GM12892 (cell line): ENCODE measurements around the gene ZC3H12C.

Experiments used
- DNase-seq: peaks from one replicate; pipeline ENCODE4 v3.0.0; 2011; ENCODE audit not compliant: insufficient read length
- FAIRE-seq: peaks from 2 replicates; lab custom pipeline; 2011; peaks lifted over from hg19 to GRCh38; lab: Jason Lieb, UNC
- POLR2A ChIP-seq: IDR thresholded peaks from 2 replicates; pipeline ENCODE4 v1.6.1; 2011; ENCODE audit warnings: low read depth, low read length, control low read depth
- POLR2AphosphoS5 ChIP-seq: IDR thresholded peaks from 2 replicates; pipeline ENCODE4 v1.6.1; 2011; ENCODE audit warnings: low read depth, low read length, control low read depth
- TAF1 ChIP-seq: IDR thresholded peaks from 2 replicates; pipeline ENCODE4 v1.6.1; 2011; ENCODE audit warnings: low read depth, mild to moderate bottlenecking, control low read depth, low read length, borderline replicate concordance

The ZC3H12C gene

DNA sequence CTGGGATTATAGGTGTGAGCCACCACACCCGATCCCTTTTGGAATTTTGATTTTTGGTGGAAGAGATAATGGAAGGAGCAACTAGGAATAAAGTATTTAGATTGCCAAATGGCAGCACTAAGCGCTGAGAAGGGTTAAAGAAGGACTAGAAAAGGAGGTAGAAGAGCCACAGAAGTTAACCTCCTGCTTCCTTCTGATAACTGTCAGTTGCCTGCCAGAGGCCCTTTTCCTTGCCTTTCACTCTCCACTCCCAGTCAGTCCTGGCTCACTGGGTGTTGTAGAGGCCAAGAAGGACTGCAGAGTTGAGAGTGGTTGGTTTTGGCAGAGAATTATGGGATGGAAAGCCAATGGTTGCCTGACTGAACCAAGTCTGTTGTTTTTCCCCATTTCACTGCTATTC is 19.3 kb downstream of the ZC3H12C start:
- no peak for TF ChIP-seq POLR2AphosphoS5
- no peak for TF ChIP-seq POLR2A
- no peak for TF ChIP-seq TAF1
- no peak for FAIRE-seq
- DNase-seq: no peak

DNA sequence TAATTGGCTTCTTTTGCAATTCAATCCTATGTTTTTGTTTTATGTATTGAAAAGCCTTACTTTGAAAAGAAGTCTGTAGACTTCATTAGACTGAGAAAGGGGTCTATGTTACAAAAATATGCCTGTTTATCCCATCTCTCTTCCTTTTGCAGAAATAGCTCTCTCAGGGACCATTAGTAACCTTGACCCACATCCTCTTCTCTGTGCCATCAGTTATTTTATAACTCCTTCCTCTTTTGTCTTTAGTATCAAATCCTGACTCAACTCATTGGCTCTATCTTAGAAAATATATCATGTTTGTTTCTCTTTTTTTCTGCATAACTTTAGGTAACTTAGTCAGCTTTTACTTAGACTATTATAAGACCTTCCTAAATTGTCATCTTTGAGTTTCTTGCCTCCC is 20.3 kb downstream of the ZC3H12C start:
- FAIRE-seq (peak; percentile 88), DNase-seq (no peak)
- TF ChIP-seq TAF1 (no peak), POLR2A (no peak), POLR2AphosphoS5 (no peak)

DNA sequence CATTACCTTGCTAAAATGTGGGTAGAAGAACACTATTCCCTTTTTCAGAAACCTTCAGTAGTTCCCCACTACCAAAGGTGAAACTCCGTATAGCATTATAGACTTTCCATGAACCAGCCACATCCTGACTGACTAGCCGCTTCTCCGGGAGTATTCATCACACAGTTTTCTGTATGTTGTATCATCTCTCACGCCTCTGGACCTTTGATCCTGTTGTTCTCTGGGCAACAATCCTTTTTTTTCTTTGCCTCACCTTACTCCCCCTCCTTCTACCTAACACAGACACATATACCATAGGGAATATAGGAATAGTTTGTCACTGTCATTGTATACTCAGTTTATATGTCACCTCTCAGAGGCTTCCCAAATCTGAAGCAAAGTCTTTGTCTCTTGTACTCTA is 20.8 kb downstream of the ZC3H12C start:
- TF ChIP-seq TAF1 (no peak), POLR2A (no peak), POLR2AphosphoS5 (no peak)
- FAIRE-seq: peak; percentile 80

DNA sequence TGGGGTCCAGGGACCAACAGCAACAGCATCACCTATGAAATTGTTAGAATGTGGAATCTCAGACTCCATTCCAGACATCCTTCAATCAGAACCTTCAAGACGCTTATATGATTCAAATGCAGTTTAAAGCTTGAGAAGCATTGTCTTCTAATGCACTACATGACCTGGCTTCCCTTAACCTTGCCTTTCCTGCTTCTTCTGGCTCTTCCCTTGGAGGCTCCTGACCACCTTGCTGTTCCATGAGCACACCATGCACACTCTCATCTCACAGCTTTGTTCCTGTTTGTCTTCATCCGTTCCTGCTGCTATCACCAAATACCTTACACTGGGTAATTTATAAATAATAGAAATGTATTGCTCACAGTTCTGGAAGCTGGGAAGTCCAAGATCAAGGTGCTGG is 26.1 kb downstream of the ZC3H12C start:
- FAIRE-seq (no peak), DNase-seq (no peak)

More for the DNA sequence above, 20.8 kb downstream of the ZC3H12C start:
- DNase-seq: no peak

DNA sequence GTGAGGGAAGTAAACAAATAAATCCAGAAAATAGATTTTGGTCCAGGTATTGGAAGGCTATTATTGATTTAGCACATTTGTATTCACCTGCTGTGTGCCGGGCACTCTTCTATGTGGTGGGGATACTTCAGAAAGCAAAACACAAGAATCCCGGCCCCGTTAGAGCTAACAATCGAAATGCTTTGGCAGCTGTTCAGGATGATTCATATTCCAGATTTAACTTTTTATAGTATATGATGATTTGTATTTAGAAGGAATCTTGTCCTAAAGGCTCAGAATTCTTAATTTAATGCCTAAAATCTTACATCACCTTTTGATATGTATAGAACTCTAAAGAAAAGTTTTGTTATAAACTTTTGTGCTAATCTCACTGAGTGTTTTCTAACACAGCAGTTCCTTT is 28.0 kb downstream of the ZC3H12C start:
- DNase-seq: no peak
- TF ChIP-seq POLR2A (no peak), TAF1 (no peak), POLR2AphosphoS5 (no peak)
- peak; percentile 38 for FAIRE-seq

More for the DNA sequence above, 26.1 kb downstream of the ZC3H12C start:
- TF ChIP-seq TAF1 (no peak), POLR2A (peak; percentile 40), POLR2AphosphoS5 (peak; percentile 60; the same call in 1 of the 2 replicates)

DNA sequence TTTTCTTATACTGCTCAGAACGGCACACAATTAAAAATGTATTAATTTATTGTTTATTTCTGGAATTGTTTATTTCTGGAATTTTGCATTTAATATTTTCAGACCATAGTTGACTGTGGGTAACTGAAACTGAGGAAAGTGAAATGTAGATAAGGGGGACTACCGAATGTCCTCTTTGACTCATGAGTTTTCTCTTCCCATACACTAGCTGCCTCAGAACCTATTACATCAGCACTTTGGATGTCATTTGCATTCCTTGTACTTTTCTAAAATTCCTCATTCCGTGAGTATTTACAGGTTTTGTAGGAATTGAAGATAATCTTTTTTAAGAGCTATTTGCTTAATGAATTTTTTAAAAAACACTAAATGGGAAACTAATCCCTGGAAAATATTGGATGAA is 29.8 kb downstream of the ZC3H12C start:
- FAIRE-seq: peak; percentile 66

DNA sequence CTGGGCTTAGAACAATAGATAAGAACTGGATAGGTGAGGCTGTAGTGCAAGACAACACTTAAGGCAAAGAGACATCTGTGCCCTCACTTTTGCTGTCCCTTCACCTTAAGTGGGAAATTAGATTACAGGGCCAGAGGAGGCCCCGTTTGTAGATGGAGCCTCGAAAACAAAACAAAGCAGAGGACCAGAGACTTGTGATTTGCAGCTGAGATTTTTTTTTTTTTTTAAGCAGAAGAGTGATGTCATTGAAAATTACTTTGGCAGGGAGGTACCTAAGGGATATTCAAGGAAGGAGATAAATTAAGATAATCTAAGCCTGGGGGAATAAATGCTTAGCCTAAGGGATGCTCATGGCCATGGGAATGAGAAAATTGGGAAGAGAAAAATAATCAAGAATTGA is 31.4 kb downstream of the ZC3H12C start:
- FAIRE-seq (peak; percentile 64), DNase-seq (no peak)
- TF ChIP-seq POLR2A (no peak), TAF1 (no peak), POLR2AphosphoS5 (no peak)

More for the DNA sequence above, 29.8 kb downstream of the ZC3H12C start:
- no peak for TF ChIP-seq POLR2A
- TF ChIP-seq TAF1: no peak
- no peak for TF ChIP-seq POLR2AphosphoS5
- DNase-seq: no peak

DNA sequence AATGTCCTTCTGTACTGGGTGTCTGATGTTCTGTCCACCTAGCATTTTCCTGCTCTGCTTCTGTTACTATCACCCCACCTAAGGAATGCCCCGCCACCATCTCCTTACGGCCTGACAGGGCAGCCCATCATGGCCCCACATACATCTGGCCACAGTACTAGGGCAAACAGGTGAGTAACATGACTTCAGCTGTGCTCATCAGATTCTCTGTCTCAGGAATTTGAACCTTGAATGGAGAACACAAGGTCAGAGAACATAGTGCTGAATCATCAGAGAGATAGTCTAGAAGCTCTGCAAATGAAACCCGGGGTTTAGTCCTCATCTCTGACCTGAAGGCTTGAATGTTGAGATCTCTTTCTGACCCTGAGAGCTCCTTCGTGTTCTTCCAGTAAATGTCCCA is 32.4 kb downstream of the ZC3H12C start:
- TF ChIP-seq POLR2A (no peak), POLR2AphosphoS5 (no peak), TAF1 (no peak)
- FAIRE-seq (peak; percentile 70), DNase-seq (no peak)

DNA sequence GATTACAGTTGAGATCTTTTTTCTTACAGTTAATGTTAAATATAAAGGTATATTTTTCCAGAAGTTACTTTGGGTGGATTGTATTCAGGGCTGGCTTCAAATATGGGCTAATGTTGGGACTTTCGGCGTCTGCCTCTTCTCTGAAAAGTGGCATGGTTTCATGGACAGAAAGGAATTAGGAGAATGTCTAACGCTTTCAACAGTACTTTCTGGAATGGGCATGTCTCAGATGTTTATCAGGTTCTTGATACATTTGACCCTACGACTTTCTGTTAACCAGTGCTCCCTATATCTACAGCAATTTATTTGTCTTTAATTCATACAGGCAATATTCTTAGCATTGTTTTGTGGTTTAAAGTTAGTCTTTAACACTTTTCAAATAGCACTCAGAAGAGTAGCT is 33.7 kb downstream of the ZC3H12C start:
- DNase-seq (no peak), FAIRE-seq (no peak)
- no peak for TF ChIP-seq TAF1
- TF ChIP-seq POLR2A: no peak
- no peak for TF ChIP-seq POLR2AphosphoS5

DNA sequence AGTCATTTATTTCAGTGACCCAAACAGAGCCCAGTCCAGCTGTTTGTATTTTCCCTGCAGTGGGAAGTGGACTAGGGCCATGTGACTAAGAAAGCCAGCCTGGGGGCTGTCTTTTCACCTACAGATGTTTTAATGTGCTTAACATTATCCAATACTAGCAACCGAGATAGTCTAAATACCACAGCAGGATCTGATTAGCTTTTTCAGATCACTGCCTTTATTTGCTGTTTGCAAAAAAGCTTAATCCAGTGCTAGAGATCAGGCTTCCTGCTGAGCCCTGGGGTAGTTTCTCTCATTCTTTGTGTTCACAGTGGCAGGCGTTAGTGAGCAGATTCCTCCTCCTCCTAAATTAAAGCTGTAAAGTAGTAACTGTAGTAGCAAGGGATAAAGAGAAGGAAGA is 35.0 kb downstream of the ZC3H12C start:
- DNase-seq (no peak), FAIRE-seq (peak; percentile 46)
- no peak for TF ChIP-seq TAF1
- no peak for TF ChIP-seq POLR2AphosphoS5
- TF ChIP-seq POLR2A: no peak

DNA sequence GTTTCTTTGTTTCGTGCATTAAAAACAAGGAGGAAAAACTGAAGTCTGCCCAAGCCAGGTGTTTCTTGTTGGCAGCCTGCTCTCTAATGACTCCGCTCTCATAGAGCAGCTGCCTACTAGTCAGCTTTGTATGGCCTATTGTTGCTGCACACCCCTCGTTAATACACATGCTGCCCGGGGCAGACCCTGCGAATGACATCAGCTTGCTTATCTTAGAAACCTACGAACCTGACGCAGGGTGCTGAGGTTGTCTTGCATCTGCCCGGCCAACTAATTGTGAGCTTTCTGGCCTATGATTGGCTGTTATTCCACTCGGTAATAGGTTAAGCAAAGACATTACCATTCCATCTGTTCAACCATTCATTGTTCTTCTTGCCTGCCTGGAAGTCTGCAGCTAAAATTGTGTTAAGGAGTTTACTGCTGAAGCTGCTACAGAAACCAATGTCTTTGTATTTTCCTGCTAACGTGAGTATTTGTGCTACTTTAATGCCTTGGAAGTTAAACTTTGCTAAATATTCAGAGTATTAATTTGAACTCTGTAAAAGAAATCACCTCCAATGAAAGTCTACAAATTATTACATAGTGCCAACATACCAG is 37.5 kb downstream of the ZC3H12C start:
- no peak for DNase-seq
- TF ChIP-seq TAF1 (no peak), POLR2AphosphoS5 (no peak), POLR2A (no peak)
- no peak for FAIRE-seq

DNA sequence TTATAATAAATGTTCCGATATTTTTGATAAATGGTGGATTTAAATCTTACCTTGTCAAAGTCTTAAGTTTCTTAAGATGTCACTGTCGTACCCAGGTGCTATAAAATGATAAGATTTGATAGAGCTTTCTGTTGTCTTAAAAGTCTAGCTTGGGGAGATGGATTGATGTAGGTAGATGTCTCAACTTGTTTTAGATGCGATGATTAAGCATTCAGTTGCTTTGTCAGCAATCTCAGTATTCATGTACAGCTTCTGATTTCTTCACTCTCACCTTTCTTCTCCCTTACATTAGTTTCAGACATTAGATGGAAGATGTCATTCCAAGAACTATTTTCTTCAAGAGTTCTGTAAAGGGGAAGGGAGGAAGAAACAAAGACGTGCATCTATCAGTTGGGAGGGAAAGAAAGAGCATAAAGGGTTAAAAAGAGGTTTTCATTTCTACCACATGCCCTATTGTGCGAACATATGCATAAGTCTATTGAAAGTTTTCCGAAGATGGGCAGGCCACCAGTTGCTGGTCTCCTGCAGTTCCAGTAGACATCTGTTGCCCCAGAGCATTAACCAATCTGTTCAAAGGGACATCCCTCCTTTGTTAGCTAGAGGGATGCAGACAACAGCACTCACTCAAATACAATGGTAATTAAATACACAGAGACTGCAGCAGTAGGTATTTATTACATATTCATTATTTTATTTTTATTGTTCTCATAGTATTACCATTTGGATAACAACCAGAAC is 38.4 kb downstream of the ZC3H12C start:
- TF ChIP-seq POLR2A: no peak
- FAIRE-seq: peak; percentile 77
- no peak for DNase-seq

DNA sequence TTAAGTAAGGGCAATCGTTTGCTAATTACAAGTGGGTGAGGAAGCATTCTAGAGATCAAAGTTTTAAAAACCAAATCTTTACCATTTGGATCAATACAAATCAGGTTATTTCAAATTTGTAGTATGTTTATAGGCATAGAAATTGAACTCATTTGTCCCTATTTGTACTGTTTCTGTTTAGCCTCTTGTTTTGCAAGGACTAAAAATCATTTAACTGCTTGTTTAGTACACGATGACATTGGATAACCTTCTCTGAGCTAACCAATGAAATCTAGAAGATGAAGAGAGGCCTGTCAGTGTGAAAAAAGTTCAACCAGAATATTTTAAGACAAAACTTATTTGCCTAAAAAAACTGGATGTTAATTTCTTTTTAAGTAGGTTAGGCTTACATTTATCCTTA is 40.0 kb downstream of the ZC3H12C start:
- peak; percentile 5 for FAIRE-seq
- TF ChIP-seq POLR2A (no peak), POLR2AphosphoS5 (no peak), TAF1 (no peak)
- DNase-seq: no peak
